GM12874 (cell line): ENCODE results near the gene FHL1.

ENCODE experiments used
- CTCF ChIP-seq: IDR thresholded peaks from 2 replicates; pipeline ENCODE4 v1.5.1; 2011; ENCODE audit warnings: low read depth, mild to moderate bottlenecking, control low read depth, low read length, moderate library complexity; ENCODE audit not compliant: insufficient read depth

Gene FHL1

GRCh38 chrX:136162827-136163570, 15.7 kb downstream of the FHL1 start:
- TF ChIP-seq CTCF, result peak; percentile 60

- TF ChIP-seq CTCF, result no peak
Observed at GRCh38 chrX:136163689-136164088, 16.4 kb downstream of the FHL1 start.

GRCh38 chrX:136165406-136165805, 18.1 kb downstream of the FHL1 start:
- no peak for TF ChIP-seq CTCF

- TF ChIP-seq CTCF, result no peak
Observed at GRCh38 chrX:136166221-136166855, 19.0 kb downstream of the FHL1 start.

GRCh38 chrX:136168929-136169735, 21.8 kb downstream of the FHL1 start:
- TF ChIP-seq CTCF, result no peak

GRCh38 chrX:136170139-136170800, 22.9 kb downstream of the FHL1 start:
- no peak for TF ChIP-seq CTCF

GRCh38 chrX:136171420-136171819, 24.1 kb downstream of the FHL1 start:
- TF ChIP-seq CTCF, result no peak
